Stomach (tissue), 9 donors: Measurements from ENCODE around the gene ADCY10. TPM values are rescaled to one million over a fixed set of nuclear protein-coding genes. Genes with fewer than 3 reads are reported as not detected.

Source experiments
- DNase-seq, 2 donors: peaks; one replicate each; pipeline versions ENCODE4 v3.0.0 to v3.0.0-alpha.2; 2013 to 2019
- H3K27ac ChIP-seq, 5 donors: fragments of 200-600 bp in 4 of 5; sonication (generic) in 4 of 5; one replicate each; pipeline ENCODE4 v1.5.1; 2013 to 2019; ENCODE audit warnings: mild to moderate bottlenecking in 1 of 5, moderate library complexity in 1 of 5
- H3K27me3 ChIP-seq, 3 donors: fragments of 200-600 bp; sonication (generic); one replicate each; pipeline ENCODE4 v1.5.1; 2017 to 2019; ENCODE audit warnings: mixed run types in 1 of 3
- H3K36me3 ChIP-seq, 4 donors: fragments of 200-600 bp; sonication (generic); 1 replicate in 3 of 4; 2 replicates in 1 of 4; pipeline ENCODE4 v1.5.1; 2016 to 2019
- H3K4me1 ChIP-seq, 4 donors: fragments of 200-600 bp; sonication (generic); one replicate each; pipeline ENCODE4 v1.5.1; 2016 to 2019
- H3K4me3 ChIP-seq, 4 donors: fragments of 200-600 bp; sonication (generic) in 3 of 4; one replicate each; pipeline ENCODE4 v1.5.1; 2016 to 2019; ENCODE audit warnings: mild to moderate bottlenecking in 1 of 4
- H3K9me3 ChIP-seq, 4 donors: fragments of 200-600 bp; sonication (generic); one replicate each; pipeline ENCODE4 v1.5.1; 2016 to 2019
- EP300 ChIP-seq: sonication (generic); formaldehyde crosslinking; IDR thresholded peaks from one replicate; pipeline ENCODE4 v1.6.1; 2017; ENCODE audit warnings: antibody characterized with exemption
- POLR2A ChIP-seq, 4 donors: fragments of 450-650 bp; IDR thresholded peaks; one replicate each; pipeline ENCODE4 v1.6.1; 2016; ENCODE audit warnings: antibody characterized with exemption in 4 of 4, control low read depth in 2 of 4, mild to moderate bottlenecking in 1 of 4, moderate library complexity in 1 of 4
- POLR2AphosphoS5 ChIP-seq, 3 donors: sonication (generic); formaldehyde crosslinking; IDR thresholded peaks; one replicate each; pipeline ENCODE4 v1.6.1; 2016; ENCODE audit warnings: antibody characterized with exemption in 3 of 3
- WGBS, 5 donors: extraction: QIAGEN DNeasy Blood & Tissue Kit in 3 of 5; methylation state at CpG; one replicate each; pipeline versions ENCODE4 v1.1.5 to v1.1.7; 2013 to 2018; 5-methylcytosine and 5-hydroxymethylcytosine counted together
- intact Hi-C: fragments of 100-400 bp; cut with DNase I; formaldehyde crosslinking; loops from one replicate; pipeline ENCODE4 v1.15.1; 2023; ENCODE audit warnings: low total_unique reads
- polyA plus RNA-seq, 3 donors: library from polyadenylated mRNA; stranded (reverse); fragments of 200-250 nt; gene quantifications; one replicate each; pipeline ENCODE4 v1.2.3, GENCODE V29; 2013
- total RNA-seq, 5 donors: library from RNA; depleted of rRNA; stranded (reverse); fragments of >200 nt; gene quantifications; one replicate each; pipeline versions ENCODE4 v1.1.0 to v1.2.3, GENCODE V29; 2014 to 2016
- TF ChIP-seq, protein P1 (sequence below), 7 experiments: fragments of 450-650 bp in 4 of 7; fragments of 200-600 bp in 3 of 7; sonication (generic) in 3 of 7; IDR thresholded peaks; one replicate each; pipeline ENCODE4 v1.5.1; 2016 to 2019; ENCODE audit warnings: antibody characterized with exemption in 7 of 7, control low read depth in 2 of 7, mild to moderate bottlenecking in 1 of 7
- donor health status: healthy with polysubstance abuse.
- donor health status: Bipolar disorder and iron deficiency.
- donor health status: healthy.

ADCY10 gene
- total and polyA plus RNA-seq, 8 donors = 0.60 TPM; not detected in 7

DNA sequence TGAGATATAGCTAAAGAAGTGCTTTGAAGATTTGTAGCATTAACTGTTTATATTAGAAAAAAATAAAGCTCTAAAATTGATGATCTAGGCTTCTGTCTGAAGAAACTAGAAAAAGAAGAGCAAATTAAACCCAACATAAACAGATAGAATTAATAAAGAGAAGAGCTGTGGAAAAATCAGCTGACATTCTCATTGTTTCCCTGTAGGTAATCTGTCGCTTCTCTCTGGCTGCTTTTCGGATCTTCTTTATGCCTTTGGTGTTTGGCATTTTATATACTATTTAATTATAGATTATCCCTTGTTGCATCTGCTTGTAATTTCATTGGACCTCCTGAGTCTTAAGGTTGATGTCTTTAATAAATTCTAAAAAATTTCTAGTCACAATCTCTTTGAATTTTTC lies 132.4 kb downstream of the ADCY10 start:
- no peak for DNase-seq
- Histone ChIP-seq H3K4me3 (no peak overlapping the region), H3K9me3 (no peaks in the 10 kb centered on the region), H3K4me1 (no peaks in the 10 kb centered on the region), H3K36me3 (peaks cover 0 to 42% (median 37%) of the 10 kb centered on the region in 4 donors), H3K27ac (no peak overlapping the region), H3K27me3 (no peaks in the 10 kb centered on the region)
- intact Hi-C loops = no loop called here
- TF ChIP-seq, protein P1, sequence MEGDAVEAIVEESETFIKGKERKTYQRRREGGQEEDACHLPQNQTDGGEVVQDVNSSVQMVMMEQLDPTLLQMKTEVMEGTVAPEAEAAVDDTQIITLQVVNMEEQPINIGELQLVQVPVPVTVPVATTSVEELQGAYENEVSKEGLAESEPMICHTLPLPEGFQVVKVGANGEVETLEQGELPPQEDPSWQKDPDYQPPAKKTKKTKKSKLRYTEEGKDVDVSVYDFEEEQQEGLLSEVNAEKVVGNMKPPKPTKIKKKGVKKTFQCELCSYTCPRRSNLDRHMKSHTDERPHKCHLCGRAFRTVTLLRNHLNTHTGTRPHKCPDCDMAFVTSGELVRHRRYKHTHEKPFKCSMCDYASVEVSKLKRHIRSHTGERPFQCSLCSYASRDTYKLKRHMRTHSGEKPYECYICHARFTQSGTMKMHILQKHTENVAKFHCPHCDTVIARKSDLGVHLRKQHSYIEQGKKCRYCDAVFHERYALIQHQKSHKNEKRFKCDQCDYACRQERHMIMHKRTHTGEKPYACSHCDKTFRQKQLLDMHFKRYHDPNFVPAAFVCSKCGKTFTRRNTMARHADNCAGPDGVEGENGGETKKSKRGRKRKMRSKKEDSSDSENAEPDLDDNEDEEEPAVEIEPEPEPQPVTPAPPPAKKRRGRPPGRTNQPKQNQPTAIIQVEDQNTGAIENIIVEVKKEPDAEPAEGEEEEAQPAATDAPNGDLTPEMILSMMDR (IDR thresholded peaks at IDR 0.05) = no peak
- TF ChIP-seq EP300 = no peak
- no peak for TF ChIP-seq POLR2AphosphoS5 (IDR thresholded peaks at IDR 0.05)
- TF ChIP-seq POLR2A (IDR thresholded peaks at IDR 0.05) = no peak
- 98 to 100% (median 99%) methylated on average over 2 of the region's 2 CpGs for WGBS, 5 donors

DNA sequence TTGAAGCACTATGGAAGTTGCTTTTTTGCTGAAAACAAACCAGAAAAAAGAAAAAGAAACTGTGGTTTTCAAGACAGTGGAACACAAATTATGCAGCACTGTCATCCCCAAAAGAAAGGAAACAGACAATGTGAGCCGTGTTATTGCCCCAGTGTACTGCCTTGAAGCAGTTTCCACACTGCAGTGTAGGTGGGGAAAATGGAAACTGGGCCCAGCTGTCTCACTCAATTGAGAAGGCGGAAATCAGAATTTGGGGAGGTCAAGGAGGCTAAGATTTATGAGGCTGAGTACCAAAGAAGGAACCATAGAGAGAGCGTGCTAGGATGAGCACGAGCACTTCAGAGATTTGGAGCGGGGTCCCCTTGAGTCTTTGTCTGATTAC lies 136.7 kb downstream of the ADCY10 start:
- H3K4me3 ChIP-seq = no peak overlapping the region
- no peak for DNase-seq
- peaks cover 0 to 67% (median 59%) of the 10 kb centered on the region in 4 donors for H3K36me3 ChIP-seq
- H3K27ac ChIP-seq = no peak overlapping the region
- intact Hi-C loops = no loop called here
- no peaks in the 10 kb centered on the region for H3K9me3 ChIP-seq
- no peaks in the 10 kb centered on the region for H3K27me3 ChIP-seq
- H3K4me1 ChIP-seq = no peaks in the 10 kb centered on the region
- 94 to 100% (median 97%) methylated on average over 5 of the region's 5 CpGs for WGBS, 5 donors
- TF ChIP-seq POLR2AphosphoS5 (IDR thresholded peaks at IDR 0.05) = no peak
- TF ChIP-seq, protein P1 (IDR thresholded peaks at IDR 0.05) = no peak
- TF ChIP-seq POLR2A (IDR thresholded peaks at IDR 0.05) = no peak
- TF ChIP-seq EP300 = no peak

DNA sequence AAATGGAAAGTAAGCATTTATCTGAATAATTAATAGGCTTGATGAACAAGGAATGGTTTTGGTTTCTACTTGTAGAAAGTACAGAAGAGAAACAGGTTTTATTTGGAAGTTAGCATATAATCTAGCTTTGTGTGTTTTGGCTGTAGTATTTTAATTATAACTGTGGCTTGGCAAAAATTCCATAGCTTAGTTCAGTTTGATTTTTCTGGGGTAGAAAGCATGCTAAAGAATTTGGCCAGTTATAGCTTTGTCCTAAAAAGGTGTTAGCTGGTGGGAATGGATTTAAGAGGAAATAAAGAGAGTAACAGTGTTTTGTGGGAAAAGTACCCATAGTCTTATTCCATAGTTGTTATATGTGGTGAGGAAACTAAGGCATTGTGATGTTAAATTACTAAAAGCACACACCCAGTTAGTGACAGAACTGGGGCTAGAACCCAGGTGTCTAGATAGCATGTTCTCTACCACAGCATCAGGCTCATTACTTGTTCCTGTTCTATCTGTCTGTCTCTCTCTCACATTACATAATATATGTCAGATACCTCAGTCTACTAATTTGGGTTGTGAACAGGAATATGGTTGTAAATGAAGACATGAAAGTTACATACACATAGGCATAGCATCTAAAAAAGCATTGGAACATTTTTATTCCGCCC lies 137.2 kb downstream of the ADCY10 start:
- H3K27ac ChIP-seq = peak overlapping the region in 1 of 5 donors; percentile 21
- H3K27me3 ChIP-seq = no peaks in the 10 kb centered on the region
- WGBS, 5 donors = 96 to 100% (median 97%) methylated on average over 1 of the region's 1 CpG
- no peak for DNase-seq
- H3K4me3 ChIP-seq = no peak overlapping the region
- peaks cover 0 to 72% (median 64%) of the 10 kb centered on the region in 4 donors for H3K36me3 ChIP-seq
- TF ChIP-seq EP300 (no peak), POLR2AphosphoS5 (IDR thresholded peaks at IDR 0.05) (no peak), POLR2A (IDR thresholded peaks at IDR 0.05) (no peak)
- TF ChIP-seq, protein P1 (IDR thresholded peaks at IDR 0.05) = no peak
- no peaks in the 10 kb centered on the region for H3K4me1 ChIP-seq
- intact Hi-C loops = no loop called here
- H3K9me3 ChIP-seq = no peaks in the 10 kb centered on the region

DNA sequence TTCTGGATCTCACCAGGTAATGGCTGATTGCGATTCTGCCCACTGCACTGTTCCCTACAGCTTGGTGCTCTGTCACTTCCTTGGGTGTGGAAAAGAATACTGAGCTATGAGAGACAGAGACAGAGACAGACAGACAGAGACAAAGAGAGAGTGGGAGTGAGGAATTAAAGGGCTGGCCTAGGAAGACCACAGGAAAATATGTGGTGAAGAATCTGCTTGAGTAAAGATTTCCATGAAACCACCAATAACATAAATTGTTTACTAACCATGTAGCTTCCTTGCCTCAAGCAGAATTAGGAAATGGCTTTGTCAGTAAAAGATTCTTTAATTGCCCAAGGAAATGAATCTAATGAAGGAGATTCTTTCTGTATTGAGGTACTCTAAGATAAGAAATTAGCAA lies 137.8 kb downstream of the ADCY10 start:
- Histone ChIP-seq H3K4me3 (no peak overlapping the region), H3K27ac (peak overlapping the region in 1 of 5 donors; percentile 21), H3K9me3 (no peaks in the 10 kb centered on the region), H3K27me3 (no peaks in the 10 kb centered on the region), H3K36me3 (peaks cover 0 to 77% (median 68%) of the 10 kb centered on the region in 4 donors), H3K4me1 (no peaks in the 10 kb centered on the region)
- no peak for TF ChIP-seq EP300
- no peak for TF ChIP-seq POLR2AphosphoS5 (IDR thresholded peaks at IDR 0.05)
- TF ChIP-seq, protein P1 (IDR thresholded peaks at IDR 0.05) = no peak
- TF ChIP-seq POLR2A (IDR thresholded peaks at IDR 0.05) = no peak
- 78 to 97% (median 92%) methylated on average over 1 of the region's 1 CpG for WGBS, 5 donors
- DNase-seq = no peak
- intact Hi-C loops = no loop called here
